ENCODE results near the gene HDHD5. TPM values are rescaled to one million over a fixed set of nuclear protein-coding genes. Genes with fewer than 3 reads are reported as not detected.

HDHD5 gene
- total and polyA plus RNA-seq, 2 of the 13 experiments (the other 11 are each of a cell fraction or from before 2014, with no cell fraction given), result not detected

- Histone ChIP-seq H3K9ac (ENCODE audit: insufficient read depth, low read depth, low read length) (no peak overlapping the region), H3K4me3 (replicated peaks in 1 of 3; ENCODE audit: insufficient read depth in 1 of 3, low read depth in 2 of 3, low read length in 3 of 3) (no peak overlapping the region), H3K9me3 (ENCODE audit: low read length) (no peaks in the 10 kb centered on the region), H3K4me1 (ENCODE audit: insufficient read depth, low read length) (no peaks in the 10 kb centered on the region), H3K4me2 (ENCODE audit: low read depth, low read length) (no peak overlapping the region), H3K36me3 (replicated peaks in 1 of 2; ENCODE audit: control insufficient read depth in 1 of 2, insufficient read depth in 2 of 2, low read length in 2 of 2) (no peaks in the 10 kb centered on the region), H3K79me2 (ENCODE audit: insufficient read depth, low read length) (no peaks in the 10 kb centered on the region), H3K27ac (ENCODE audit: extremely low read length, insufficient read depth, low read length) (no peak overlapping the region), H3K27me3 (ENCODE audit: control insufficient read depth in 1 of 2, insufficient read depth in 2 of 2, low read length in 2 of 2) (peaks cover 2 to 11% of the 10 kb centered on the region in 2 experiments; a peak in 2 of 5 replicates), H4K20me1 (ENCODE audit: insufficient read depth, low read length) (no peaks in the 10 kb centered on the region), H2AFZ (ENCODE audit: low read length) (no peak overlapping the region)
- ATAC-seq, result no peak
- WGBS (ENCODE audit: low lambda C conversion rate), result 60% methylated on average over 3 of the region's 3 CpGs
- FAIRE-seq, result no peak
- DNase-seq (ENCODE audit: low spot score), result no peak
- BruUV-seq (replicated peaks), result no TSS peak
- in situ Hi-C loops (cut with HindIII; ENCODE audit: extremely low pct_ligation_motif_present, low pct_unique_long_range_greater_than_20kb), result no loop called here
- ChIA-PET CTCF (ENCODE audit: low intra/inter-chr PET ratio, low total read pairs) (no interaction called here), POLR2A (no interaction called here)
- intact Hi-C loops (cut with micrococcal nuclease; ENCODE audit: unreplicated experiment), result no loop called here
- TF ChIP-seq DRAP1 (CRISPR knock-in tag; IDR thresholded peaks at IDR 0.05) (no peak), DZIP1 (CRISPR knock-in tag; IDR thresholded peaks at IDR 0.05) (no peak), YEATS4 (CRISPR knock-in tag; IDR thresholded peaks at IDR 0.05; ENCODE audit: borderline replicate concordance) (no peak), SALL2 (CRISPR knock-in tag; IDR thresholded peaks at IDR 0.05) (no peak), ZNF33B (CRISPR knock-in tag; IDR thresholded peaks at IDR 0.05) (no peak), E2F5 (CRISPR knock-in tag; conservative IDR thresholded peaks at IDR 0.05) (no peak), MEIS2 (CRISPR knock-in tag; IDR thresholded peaks at IDR 0.05) (no peak)
These were observed 3.1 kb downstream of the HDHD5 start for GRCh38 chr22:17155941-17156340.

Measured in HepG2 (cell line).